HepG2 (cell line): ENCODE results near the gene SLC29A3. TPM values are rescaled to one million over a fixed set of nuclear protein-coding genes. Genes with fewer than 3 reads are reported as not detected.
A peak's percentile ranks its signal among the peaks of the same experiment; 100 is the strongest.

Source experiments
- AKAP8 ChIP-seq: sonication (generic); formaldehyde crosslinking; IDR thresholded peaks from 2 replicates; pipeline ENCODE4 v1.5.1; 2020; ENCODE audit warnings: mild to moderate bottlenecking, missing genetic modification reagents
- CEBPG ChIP-seq: IDR thresholded peaks from 2 replicates; pipeline ENCODE4 v1.6.1; 2016
- EED ChIP-seq: sonication (generic); formaldehyde crosslinking; IDR thresholded peaks from 2 replicates; pipeline ENCODE4 v1.5.0; 2020; ENCODE audit warnings: mild to moderate bottlenecking, missing genetic modification reagents
- GATAD2A ChIP-seq: IDR thresholded peaks from 2 replicates; pipeline ENCODE4 v1.6.1; 2016
- GMEB1 ChIP-seq: sonication (generic); formaldehyde crosslinking; IDR thresholded peaks from 2 replicates; pipeline ENCODE4 v1.5.1; 2020; ENCODE audit warnings: missing genetic modification reagents, mild to moderate bottlenecking, borderline replicate concordance
- GTF2F1 ChIP-seq: fragments of 150-350 bp; IDR thresholded peaks from 2 replicates; pipeline ENCODE4 v1.6.1; 2014; ENCODE audit warnings: low read length
- IRF2 ChIP-seq: IDR thresholded peaks from 2 replicates; pipeline ENCODE4 v1.6.1; 2018; ENCODE audit warnings: missing genetic modification reagents, missing compliant biosample characterization
- NRL ChIP-seq: sonication (generic); formaldehyde crosslinking; IDR thresholded peaks from 2 replicates; pipeline ENCODE4 v1.5.0; 2020; ENCODE audit warnings: missing genetic modification reagents, mild to moderate bottlenecking, moderate library complexity, borderline replicate concordance
- PBX3 ChIP-seq: sonication (generic); formaldehyde crosslinking; IDR thresholded peaks from 2 replicates; pipeline ENCODE4 v1.8.1; 2023; ENCODE audit warnings: missing genetic modification reagents, inconsistent platforms, borderline replicate concordance
- POLR2AphosphoS5 ChIP-seq: IDR thresholded peaks from 2 replicates; pipeline ENCODE4 v1.6.1; 2012; ENCODE audit warnings: low read depth, low read length
- PPARG ChIP-seq: conservative IDR thresholded peaks from 2 replicates; pipeline ENCODE4 v1.6.1; 2016; ENCODE audit warnings: missing biosample characterization, missing genetic modification reagents
- RAD21 ChIP-seq: fragments of 450-650 bp; formaldehyde crosslinking; IDR thresholded peaks from 2 replicates; pipeline ENCODE4 v1.5.0; 2020; ENCODE audit warnings: mild to moderate bottlenecking
- SIX4 ChIP-seq: sonication (generic); formaldehyde crosslinking; IDR thresholded peaks from 2 replicates; pipeline ENCODE4 v1.4.0; 2020; ENCODE audit warnings: missing genetic modification reagents
- SMC3 ChIP-seq: IDR thresholded peaks from 2 replicates; pipeline ENCODE4 v1.6.1; 2011; ENCODE audit warnings: low read length, improper control_type of control experiment
- TCF7L2 ChIP-seq: IDR thresholded peaks from 2 replicates; pipeline ENCODE4 v1.6.1; 2011; ENCODE audit warnings: mild to moderate bottlenecking, low read depth, low read length, moderate library complexity
- TEAD3 ChIP-seq: optimal IDR thresholded peaks from 2 replicates; pipeline ENCODE3; 2016; ENCODE audit warnings: borderline replicate concordance
- ZBTB7B ChIP-seq: sonication (generic); formaldehyde crosslinking; IDR thresholded peaks from 2 replicates; pipeline ENCODE4 v1.4.0; 2020; ENCODE audit warnings: missing genetic modification reagents
- ZBTB8A ChIP-seq: sonication (generic); formaldehyde crosslinking; IDR thresholded peaks from 2 replicates; pipeline ENCODE4 v1.4.0; 2020; ENCODE audit warnings: mild to moderate bottlenecking, low read depth, missing genetic modification reagents, borderline replicate concordance
- ZFX ChIP-seq: sonication (generic); formaldehyde crosslinking; IDR thresholded peaks from 2 replicates; pipeline ENCODE4 v1.4.0; 2020; ENCODE audit warnings: mild to moderate bottlenecking, low read depth, missing genetic modification reagents, moderate library complexity
- ZMYM3 ChIP-seq: sonication (generic); formaldehyde crosslinking; IDR thresholded peaks from 2 replicates; pipeline ENCODE4 v1.5.1; 2020; ENCODE audit warnings: mild to moderate bottlenecking, missing genetic modification reagents
- ZNF225 ChIP-seq: sonication (generic); formaldehyde crosslinking; IDR thresholded peaks from 2 replicates; pipeline ENCODE4 v1.4.0; 2020; ENCODE audit warnings: mild to moderate bottlenecking, missing genetic modification reagents
- ZNF263 ChIP-seq: sonication (generic); formaldehyde crosslinking; IDR thresholded peaks from 2 replicates; pipeline ENCODE4 v1.4.0; 2020; ENCODE audit warnings: missing genetic modification reagents
- ZNF264 ChIP-seq: sonication (generic); formaldehyde crosslinking; IDR thresholded peaks from 2 replicates; pipeline ENCODE4 v1.4.0; 2020; ENCODE audit warnings: missing genetic modification reagents
- ZNF614 ChIP-seq: IDR thresholded peaks from 2 replicates; pipeline ENCODE4 v1.6.1; 2018; ENCODE audit warnings: missing biosample characterization, missing genetic modification reagents, inconsistent platforms, borderline replicate concordance
- ZSCAN25 ChIP-seq: sonication (generic); formaldehyde crosslinking; IDR thresholded peaks from 2 replicates; pipeline ENCODE4 v1.8.0; 2022; ENCODE audit warnings: mild to moderate bottlenecking, missing genetic modification reagents
- ZSCAN5A ChIP-seq: sonication (generic); formaldehyde crosslinking; IDR thresholded peaks from 2 replicates; pipeline ENCODE4 v1.8.0; 2022; ENCODE audit warnings: mild to moderate bottlenecking, missing genetic modification reagents, borderline replicate concordance
- polyA plus RNA-seq, 8 experiments: library from polyadenylated mRNA; depleted of rRNA in 3 of 8; stranded (reverse) in 7 of 8; unstranded in 1 of 8; fragments of >200 nt; fragmentation: Illumina TruSeq in 4 of 8; extraction: Trizol in 4 of 8; gene quantifications; 2 replicates each; pipeline versions ENCODE4 v1.2.1 to v1.2.3, GENCODE V29; 2011 to 2016; ENCODE audit warnings: low read depth in 4 of 8, missing spikeins in 1 of 8, mixed read lengths in 1 of 8; ENCODE audit not compliant: insufficient read depth in 1 of 8
- total RNA-seq, 5 experiments: library from RNA; depleted of rRNA; stranded (reverse); fragments of >200 nt; fragmentation: Illumina TruSeq; extraction: Trizol; gene quantifications; 2 replicates each; pipeline ENCODE4 v1.2.3, GENCODE V29; 2016; ENCODE audit warnings: low read depth in 1 of 5
- TF ChIP-seq, protein P1 (sequence below): sonication (generic); formaldehyde crosslinking; IDR thresholded peaks from 2 replicates; pipeline ENCODE4 v1.9.0; 2022; ENCODE audit warnings: missing genetic modification reagents, mild to moderate bottlenecking, borderline replicate concordance

Gene SLC29A3
- total and polyA plus RNA-seq, 2 of the 13 experiments (the other 11 are each of a cell fraction or from before 2014, with no cell fraction given) = 8.6 to 11.8 TPM

DNA sequence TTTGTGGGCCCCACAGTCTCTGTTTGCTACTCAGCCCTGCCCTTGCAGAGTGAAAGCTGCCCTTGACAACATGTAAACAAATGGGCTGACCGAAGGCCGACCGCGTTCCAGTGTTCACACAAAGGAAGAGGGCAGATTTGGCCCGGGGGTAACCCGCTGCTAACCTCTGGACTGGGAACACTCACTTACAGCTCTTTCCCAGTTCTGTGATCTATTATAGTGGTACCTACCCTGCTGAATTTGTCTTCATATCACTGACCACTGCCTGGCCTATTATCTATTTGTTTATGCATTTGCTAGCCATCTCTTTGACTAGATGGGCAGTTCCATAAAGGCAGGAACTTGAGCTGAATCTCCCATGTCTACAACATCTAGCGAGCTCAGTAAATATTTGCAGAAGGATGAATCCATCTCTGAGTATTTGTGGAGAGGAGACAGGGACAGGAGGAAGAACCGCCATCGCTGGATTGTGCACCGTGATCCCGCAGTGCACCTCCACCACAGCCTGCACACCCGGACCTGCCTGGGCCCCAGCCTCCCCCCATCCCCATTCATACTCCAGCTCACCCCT lies 15.2 kb downstream of the SLC29A3 start (continued):
- TF ChIP-seq, protein P1, sequence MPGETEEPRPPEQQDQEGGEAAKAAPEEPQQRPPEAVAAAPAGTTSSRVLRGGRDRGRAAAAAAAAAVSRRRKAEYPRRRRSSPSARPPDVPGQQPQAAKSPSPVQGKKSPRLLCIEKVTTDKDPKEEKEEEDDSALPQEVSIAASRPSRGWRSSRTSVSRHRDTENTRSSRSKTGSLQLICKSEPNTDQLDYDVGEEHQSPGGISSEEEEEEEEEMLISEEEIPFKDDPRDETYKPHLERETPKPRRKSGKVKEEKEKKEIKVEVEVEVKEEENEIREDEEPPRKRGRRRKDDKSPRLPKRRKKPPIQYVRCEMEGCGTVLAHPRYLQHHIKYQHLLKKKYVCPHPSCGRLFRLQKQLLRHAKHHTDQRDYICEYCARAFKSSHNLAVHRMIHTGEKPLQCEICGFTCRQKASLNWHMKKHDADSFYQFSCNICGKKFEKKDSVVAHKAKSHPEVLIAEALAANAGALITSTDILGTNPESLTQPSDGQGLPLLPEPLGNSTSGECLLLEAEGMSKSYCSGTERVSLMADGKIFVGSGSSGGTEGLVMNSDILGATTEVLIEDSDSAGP (CRISPR knock-in tag) = peak; percentile 71; the same call in 1 of the 2 replicates
- peak; percentile 67 for TF ChIP-seq TEAD3 (CRISPR knock-in tag)
- no peak for TF ChIP-seq ZNF225
- no peak for TF ChIP-seq PPARG
- no peak for TF ChIP-seq NRL (CRISPR knock-in tag)
- peak; percentile 15; the same call in 1 of the 2 replicates for TF ChIP-seq RAD21
- TF ChIP-seq GATAD2A (CRISPR knock-in tag) = peak; percentile 65
- TF ChIP-seq POLR2AphosphoS5 = 0 out of 2 replicates have a peak, but pooled peaks have one; percentile 30
- TF ChIP-seq ZMYM3 = no peak; the same call in 1 of the 2 replicates
- TF ChIP-seq TCF7L2 = no peak
- TF ChIP-seq AKAP8 (CRISPR knock-in tag) = no peak
- TF ChIP-seq PBX3 (CRISPR knock-in tag) = no peak
- TF ChIP-seq ZNF263 = peak; percentile 87
- TF ChIP-seq CEBPG (CRISPR knock-in tag) = no peak
- TF ChIP-seq ZBTB8A (CRISPR knock-in tag) = no peak
- TF ChIP-seq ZNF264 = no peak
- TF ChIP-seq SIX4 (CRISPR knock-in tag) = 0 out of 2 replicates have a peak, but pooled peaks have one; percentile 16
- TF ChIP-seq ZSCAN25 (CRISPR knock-in tag) = no peak
- TF ChIP-seq ZFX = peak; percentile 68; the same call in 1 of the 2 replicates
- TF ChIP-seq ZSCAN5A (CRISPR knock-in tag) = 0 out of 2 replicates have a peak, but pooled peaks have one; percentile 65
- 0 out of 2 replicates have a peak, but pooled peaks have one; percentile 20 for TF ChIP-seq ZNF614 (CRISPR knock-in tag)
- TF ChIP-seq GTF2F1 = no peak
- TF ChIP-seq IRF2 (CRISPR knock-in tag) = peak; percentile 36; the same call in 1 of the 2 replicates
- TF ChIP-seq ZBTB7B (CRISPR knock-in tag) = 0 out of 2 replicates have a peak, but pooled peaks have one; percentile 62
- TF ChIP-seq SMC3 = peak; percentile 6; the same call in 1 of the 2 replicates
- TF ChIP-seq GMEB1 (CRISPR knock-in tag) = no peak
- no peak for TF ChIP-seq EED (CRISPR knock-in tag)
